ENCODE data around the gene GMPR. TPM values are rescaled to one million over a fixed set of nuclear protein-coding genes. Genes with fewer than 3 reads are reported as not detected.

The GMPR gene
- total RNA-seq, 1 donor from 2014 or later: 126 TPM

DNA sequence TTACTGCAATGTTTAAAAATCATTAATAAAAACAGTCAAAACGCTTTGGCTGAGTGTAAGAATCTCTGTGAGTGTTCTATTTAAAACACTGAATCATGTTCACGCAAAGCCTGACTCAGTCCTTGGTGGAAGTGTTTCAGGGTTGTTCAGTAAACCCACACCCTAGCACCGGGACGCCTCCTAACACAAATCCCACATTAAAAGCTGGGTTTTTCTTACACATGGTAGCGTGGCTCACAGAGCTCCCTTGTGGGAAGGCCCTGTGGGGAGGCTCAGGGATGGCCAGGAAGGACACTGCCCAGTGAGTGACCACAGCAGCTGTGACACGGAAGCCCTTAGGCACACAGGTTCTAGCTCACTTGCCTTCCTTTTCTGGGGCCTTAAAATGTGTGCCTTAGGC is 80.2 kb downstream of the GMPR start:
- DNase-seq: no peak
- peaks cover 65% of the 10 kb centered on the region for H3K4me1 ChIP-seq
- H3K27ac ChIP-seq (replicated peaks): peak overlapping the region; percentile 93
- no peaks in the 10 kb centered on the region for H3K36me3 ChIP-seq
- TF ChIP-seq, protein P1, sequence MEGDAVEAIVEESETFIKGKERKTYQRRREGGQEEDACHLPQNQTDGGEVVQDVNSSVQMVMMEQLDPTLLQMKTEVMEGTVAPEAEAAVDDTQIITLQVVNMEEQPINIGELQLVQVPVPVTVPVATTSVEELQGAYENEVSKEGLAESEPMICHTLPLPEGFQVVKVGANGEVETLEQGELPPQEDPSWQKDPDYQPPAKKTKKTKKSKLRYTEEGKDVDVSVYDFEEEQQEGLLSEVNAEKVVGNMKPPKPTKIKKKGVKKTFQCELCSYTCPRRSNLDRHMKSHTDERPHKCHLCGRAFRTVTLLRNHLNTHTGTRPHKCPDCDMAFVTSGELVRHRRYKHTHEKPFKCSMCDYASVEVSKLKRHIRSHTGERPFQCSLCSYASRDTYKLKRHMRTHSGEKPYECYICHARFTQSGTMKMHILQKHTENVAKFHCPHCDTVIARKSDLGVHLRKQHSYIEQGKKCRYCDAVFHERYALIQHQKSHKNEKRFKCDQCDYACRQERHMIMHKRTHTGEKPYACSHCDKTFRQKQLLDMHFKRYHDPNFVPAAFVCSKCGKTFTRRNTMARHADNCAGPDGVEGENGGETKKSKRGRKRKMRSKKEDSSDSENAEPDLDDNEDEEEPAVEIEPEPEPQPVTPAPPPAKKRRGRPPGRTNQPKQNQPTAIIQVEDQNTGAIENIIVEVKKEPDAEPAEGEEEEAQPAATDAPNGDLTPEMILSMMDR (IDR thresholded peaks at IDR 0.05; ENCODE audit: borderline replicate concordance): no peak
- H3K9me3 ChIP-seq (replicated peaks): no peaks in the 10 kb centered on the region
- no peak overlapping the region for H3K4me3 ChIP-seq
- intact Hi-C loops (cut with micrococcal nuclease): no loop called here
- H3K27me3 ChIP-seq (ENCODE audit: low read depth): no peaks in the 10 kb centered on the region

GRCh38 chr6:16318953-16319720 is 80.8 kb downstream of the GMPR start:
- Histone ChIP-seq H3K4me1 (peaks cover 68% of the 10 kb centered on the region), H3K27ac (replicated peaks) (peak overlapping the region; percentile 93), H3K9me3 (replicated peaks) (no peaks in the 10 kb centered on the region), H3K4me3 (no peak overlapping the region), H3K27me3 (ENCODE audit: low read depth) (no peaks in the 10 kb centered on the region), H3K36me3 (no peaks in the 10 kb centered on the region)
- intact Hi-C loops (cut with micrococcal nuclease): no loop called here
- TF ChIP-seq, protein P1 (IDR thresholded peaks at IDR 0.05; ENCODE audit: borderline replicate concordance): no peak
- DNase-seq: no peak

GRCh38 chr6:16319813-16320532 is 81.6 kb downstream of the GMPR start:
- Histone ChIP-seq H3K36me3 (no peaks in the 10 kb centered on the region), H3K27me3 (ENCODE audit: low read depth) (no peaks in the 10 kb centered on the region), H3K27ac (replicated peaks) (peak overlapping the region; percentile 93), H3K9me3 (replicated peaks) (no peaks in the 10 kb centered on the region), H3K4me1 (peaks cover 68% of the 10 kb centered on the region), H3K4me3 (peak overlapping the region; percentile 53)
- intact Hi-C loops (cut with micrococcal nuclease): no loop called here
- DNase-seq: peak; percentile 73
- TF ChIP-seq, protein P1 (IDR thresholded peaks at IDR 0.05; ENCODE audit: borderline replicate concordance): no peak

- peaks cover 68% of the 10 kb centered on the region for H3K4me1 ChIP-seq
- peaks cover under 1% of the 10 kb centered on the region for H3K36me3 ChIP-seq
- H3K27me3 ChIP-seq (ENCODE audit: low read depth): no peaks in the 10 kb centered on the region
- TF ChIP-seq, protein P1 (IDR thresholded peaks at IDR 0.05; ENCODE audit: borderline replicate concordance): no peak
- no peak for DNase-seq
- H3K4me3 ChIP-seq: peak overlapping the region; percentile 53
- H3K27ac ChIP-seq (replicated peaks): peak overlapping the region; percentile 93
- intact Hi-C loops (cut with micrococcal nuclease): no loop called here
- H3K9me3 ChIP-seq (replicated peaks): no peaks in the 10 kb centered on the region
These were observed 82.3 kb downstream of the GMPR start for GRCh38 chr6:16320533-16321340.

GRCh38 chr6:16321341-16321710 is 82.9 kb downstream of the GMPR start:
- H3K4me3 ChIP-seq: no peak overlapping the region
- TF ChIP-seq, protein P1 (IDR thresholded peaks at IDR 0.05; ENCODE audit: borderline replicate concordance): no peak
- no peaks in the 10 kb centered on the region for H3K27me3 ChIP-seq (ENCODE audit: low read depth)
- H3K9me3 ChIP-seq (replicated peaks): no peaks in the 10 kb centered on the region
- no peak for DNase-seq
- intact Hi-C loops (cut with micrococcal nuclease): no loop called here
- peaks cover 67% of the 10 kb centered on the region for H3K4me1 ChIP-seq
- peak overlapping the region; percentile 93 for H3K27ac ChIP-seq (replicated peaks)
- peaks cover 7% of the 10 kb centered on the region for H3K36me3 ChIP-seq

Measured in left ventricle myocardium inferior (tissue), 1 donor.